Hepatic stellate cell (primary cell): ENCODE results near the gene CCDC50.

ENCODE experiments used
- DNase-seq: peaks from one replicate; pipeline ENCODE4 v3.0.0; 2011; ENCODE audit warnings: low spot score

CCDC50 gene

DNA sequence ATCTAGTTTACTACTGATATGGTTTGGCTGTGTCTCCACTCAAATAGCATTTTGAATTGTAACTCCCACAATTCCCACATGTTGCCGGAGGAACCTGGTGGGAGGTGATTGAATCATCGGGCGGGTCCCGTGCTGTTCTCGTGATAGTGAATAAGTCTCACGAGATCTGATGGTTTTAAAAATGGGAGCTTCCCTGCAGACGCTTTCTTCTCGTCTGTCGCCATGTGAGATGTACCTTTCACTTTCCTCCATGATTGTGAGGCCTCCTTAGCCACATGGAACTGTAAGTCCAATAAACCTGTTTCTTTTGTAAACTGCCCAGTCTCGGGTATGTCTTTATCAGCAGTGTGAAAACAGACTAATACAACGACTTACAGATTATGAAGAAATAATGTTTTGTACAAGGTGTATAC is 96.1 kb downstream of the CCDC50 start:
- no peak for DNase-seq

DNA sequence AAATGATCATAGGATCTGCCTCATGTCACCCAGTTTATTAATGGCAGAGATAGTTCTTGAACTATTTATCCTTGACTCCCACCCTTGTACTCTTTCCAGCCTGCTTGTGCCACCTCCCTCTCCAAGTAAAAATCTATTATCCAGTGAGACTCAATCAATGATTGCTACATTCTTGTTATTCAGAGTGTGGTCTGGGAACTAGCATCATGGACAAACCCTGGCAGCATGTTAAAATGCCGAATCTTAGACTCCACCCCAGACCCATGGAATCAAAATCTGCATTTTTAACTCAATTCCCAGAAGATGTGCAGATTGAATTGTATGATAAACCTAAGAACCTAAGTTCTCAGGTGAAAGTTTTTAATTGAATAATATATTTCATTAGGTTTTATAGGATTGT is 97.1 kb downstream of the CCDC50 start:
- DNase-seq = no peak

DNA sequence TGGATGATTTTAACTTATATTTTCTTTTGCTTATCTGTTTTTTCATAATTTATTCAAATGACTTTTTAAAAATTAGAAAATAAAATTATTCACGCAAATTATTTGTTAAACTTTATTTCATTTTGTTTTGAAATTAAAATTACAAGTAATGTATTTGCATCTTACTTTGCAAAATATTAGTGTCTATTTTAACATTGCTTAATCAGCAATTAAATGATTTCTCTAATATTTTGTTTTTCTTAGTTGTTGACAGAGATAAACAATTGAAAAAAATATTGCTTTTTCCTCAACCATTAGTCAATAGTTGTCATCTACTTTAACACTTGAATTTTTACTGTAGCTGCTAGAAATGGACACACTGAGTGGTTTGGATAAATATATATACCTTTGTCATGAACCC is 99.0 kb downstream of the CCDC50 start:
- no peak for DNase-seq

DNA sequence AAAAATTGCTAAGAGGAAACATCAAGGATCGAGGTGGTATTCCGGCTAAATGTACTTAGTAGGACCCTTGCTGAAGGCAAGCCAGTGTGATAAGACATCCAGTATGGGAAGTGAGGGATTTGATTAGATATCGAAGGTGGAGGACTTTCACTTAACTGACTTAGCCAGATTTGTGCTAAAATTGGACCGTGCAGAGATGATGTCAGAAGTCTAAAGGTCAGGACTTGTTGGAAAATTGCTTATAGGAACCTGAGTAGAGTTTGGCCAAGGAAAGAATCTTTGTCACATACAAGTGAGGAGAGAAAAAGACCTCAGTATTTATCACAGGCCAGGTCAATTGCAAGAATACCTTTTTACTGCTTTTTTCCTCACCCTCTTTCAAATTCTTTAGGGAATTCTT is 100.9 kb downstream of the CCDC50 start:
- DNase-seq = no peak

DNA sequence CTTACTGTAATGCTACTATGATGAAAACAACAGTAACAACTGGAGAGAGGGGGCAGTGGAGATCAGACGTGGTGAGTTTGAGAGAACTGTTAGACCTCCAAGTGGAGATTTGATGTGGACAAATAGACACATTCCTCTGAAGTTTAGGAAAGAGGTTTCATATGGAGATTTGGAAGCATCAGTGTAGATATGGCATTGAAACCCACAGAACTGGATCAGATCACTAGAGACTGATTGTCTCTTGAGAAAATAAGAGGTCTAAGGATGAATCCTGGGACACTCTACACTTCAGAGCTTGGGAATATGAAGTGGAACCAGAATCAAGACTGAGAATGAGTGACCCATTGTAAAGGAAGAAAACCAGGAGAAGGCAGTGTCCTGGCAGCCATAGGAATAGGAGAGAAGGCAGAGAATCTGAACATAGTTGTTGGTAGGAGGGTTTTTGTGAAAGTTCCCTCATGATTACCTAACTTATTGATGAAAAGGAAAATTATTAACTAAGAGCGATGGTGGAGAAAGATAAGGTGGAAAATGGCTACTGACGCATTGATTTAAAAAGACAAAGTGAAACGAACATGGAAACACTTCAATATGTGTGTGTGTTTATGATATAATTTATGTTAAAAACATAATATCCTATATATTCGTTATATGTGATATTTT is 102.1 kb downstream of the CCDC50 start:
- no peak for DNase-seq

DNA sequence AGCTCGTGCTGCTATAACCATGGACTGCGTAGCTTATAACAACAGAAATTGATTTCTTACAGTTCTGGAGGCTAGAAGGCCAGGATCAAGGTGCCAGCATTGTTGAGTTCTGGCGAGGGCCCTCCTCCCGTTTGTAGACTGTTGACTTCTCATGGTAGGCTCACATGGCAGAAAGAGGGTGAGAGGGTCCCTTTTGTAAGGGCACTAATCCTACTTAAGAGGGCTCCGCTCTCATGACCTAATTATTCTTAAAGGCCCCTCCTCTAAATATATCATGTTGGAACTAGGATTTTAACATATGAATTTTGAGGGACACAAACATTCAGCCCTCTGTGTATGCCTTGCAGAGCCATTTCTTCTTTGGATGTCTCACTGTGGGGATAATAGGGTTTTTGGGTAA is 103.0 kb downstream of the CCDC50 start:
- DNase-seq = no peak

DNA sequence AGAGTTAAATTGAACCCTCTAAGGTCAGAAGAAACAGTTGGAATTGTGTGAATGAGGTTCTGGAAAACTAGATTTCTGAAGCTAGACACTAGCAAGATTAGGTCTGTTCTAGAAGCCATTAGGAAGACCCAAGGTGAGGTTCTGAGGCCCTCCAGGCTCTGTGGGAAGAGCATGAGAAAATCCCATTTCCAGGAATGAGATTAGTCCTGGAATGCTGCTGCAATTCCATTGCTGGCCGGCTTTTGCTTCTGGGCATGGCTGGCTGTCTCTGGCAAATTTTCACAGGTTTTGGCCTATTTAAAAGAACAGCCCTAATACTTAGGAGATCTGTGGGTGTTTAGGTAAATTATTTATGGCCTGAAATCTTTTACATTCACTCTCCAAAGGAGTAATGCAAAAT is 104.8 kb downstream of the CCDC50 start:
- no peak for DNase-seq

DNA sequence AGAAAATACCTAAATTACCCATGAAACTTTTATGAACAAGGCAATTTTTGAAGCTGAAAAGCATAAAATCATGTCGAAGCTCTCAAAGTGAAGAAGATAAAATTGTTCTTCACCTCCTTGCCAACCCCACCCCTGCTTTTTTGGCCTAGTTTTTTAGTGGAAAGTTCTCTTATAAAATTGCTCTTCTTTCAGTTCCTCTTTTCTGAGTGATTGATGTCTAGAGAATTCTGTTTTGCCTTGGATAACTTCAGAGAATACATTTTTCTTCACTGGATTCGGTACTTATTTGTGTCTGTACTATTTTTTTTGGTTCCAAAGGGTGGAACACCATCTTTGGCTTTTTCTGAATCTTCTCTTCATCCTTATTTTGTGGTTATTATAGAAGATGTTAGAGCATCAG is 106.8 kb downstream of the CCDC50 start:
- DNase-seq = no peak

DNA sequence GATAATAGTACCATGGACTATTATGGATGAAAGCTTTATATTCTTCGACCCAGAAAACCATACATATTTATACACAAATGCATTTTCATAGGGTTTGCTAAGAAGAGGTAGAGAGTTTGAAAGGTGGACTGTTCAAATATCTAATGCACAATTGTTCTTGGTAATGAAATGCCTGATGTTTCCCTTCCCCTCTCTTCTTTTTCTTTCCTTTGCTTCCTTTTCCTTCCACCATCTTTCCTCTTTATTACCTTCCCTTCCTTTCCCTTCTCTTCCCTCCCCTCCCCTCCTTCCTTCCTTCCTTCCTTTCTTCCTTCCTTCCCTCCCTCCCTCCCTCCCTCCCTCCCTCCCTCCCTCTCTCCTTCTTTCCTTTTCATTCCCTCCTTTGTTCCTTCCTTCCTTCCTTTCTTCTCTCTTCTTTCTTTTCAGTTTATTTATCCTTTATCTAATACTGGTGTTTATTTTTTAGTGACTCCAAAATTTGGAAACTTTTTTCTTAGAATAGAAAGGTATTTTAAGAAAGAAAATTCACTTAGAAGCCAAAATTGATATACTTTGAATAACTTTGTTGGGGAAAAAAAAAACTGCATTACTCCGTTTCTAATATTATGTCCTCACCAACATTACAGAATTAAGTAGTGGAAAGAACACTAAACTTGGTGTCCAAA is 109.1 kb downstream of the CCDC50 start:
- no peak for DNase-seq

DNA sequence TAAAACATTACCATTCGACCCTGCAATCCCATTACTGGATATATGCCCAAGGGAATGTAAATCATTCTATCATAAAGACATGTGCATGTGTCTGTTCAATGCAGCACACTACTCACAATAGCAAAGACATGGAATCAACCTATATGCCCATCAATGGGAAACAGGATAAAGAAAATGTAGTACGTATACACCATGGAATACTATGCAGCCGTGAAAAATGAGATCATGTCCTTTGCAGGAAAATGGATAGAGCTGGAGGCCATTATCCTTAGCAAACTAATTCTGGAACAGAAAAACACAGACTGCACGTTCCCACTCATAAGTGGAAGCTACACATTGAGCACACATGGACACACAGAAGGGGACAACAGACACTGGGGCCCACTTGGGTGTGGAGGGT is 111.3 kb downstream of the CCDC50 start:
- DNase-seq = no peak

DNA sequence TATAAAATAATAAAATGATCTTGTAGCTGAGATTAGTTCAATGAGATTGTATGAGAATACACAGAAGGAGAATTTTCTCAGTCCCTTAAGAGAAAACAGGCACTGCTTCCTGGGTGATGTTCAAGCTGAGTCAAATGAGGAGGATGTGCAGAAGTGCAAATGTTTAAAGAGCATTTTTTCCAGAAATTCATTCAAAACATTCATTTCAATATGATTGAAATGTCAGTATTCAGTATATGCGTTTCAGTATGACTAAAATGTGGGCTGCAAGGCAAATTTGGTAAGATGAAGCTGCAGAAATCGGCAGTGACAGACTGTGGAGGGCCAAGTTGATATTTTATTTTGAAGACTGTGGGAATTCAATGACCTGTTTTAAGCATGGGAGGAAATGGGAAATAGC is 112.5 kb downstream of the CCDC50 start:
- no peak for DNase-seq

DNA sequence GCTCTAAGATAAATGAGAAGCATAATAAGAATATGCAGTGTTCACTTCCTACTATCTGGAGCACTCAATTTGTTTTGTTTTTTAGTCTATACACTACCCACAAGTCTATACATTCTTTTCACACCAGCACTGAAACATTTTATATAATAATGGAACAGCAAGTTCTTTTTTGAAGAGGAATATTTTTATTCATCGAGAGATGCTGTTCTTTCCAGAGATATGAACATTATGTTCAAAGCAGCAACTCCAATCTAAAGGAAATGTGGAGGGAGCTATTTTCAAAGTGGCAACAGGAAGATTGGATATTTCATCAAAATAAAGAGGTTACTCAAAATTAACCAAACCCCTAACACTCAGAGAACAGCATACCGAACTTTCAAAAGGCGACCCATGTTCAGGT is 115.4 kb downstream of the CCDC50 start:
- no peak for DNase-seq
